HepG2 (cell line): ENCODE measurements around the gene ANTKMT. TPM values are rescaled to one million over a fixed set of nuclear protein-coding genes. Genes with fewer than 3 reads are reported as not detected.

ENCODE experiments used
- AGO1 ChIP-seq: fragments of 200-400 bp; formaldehyde crosslinking; IDR thresholded peaks from 2 replicates; pipeline ENCODE4 v1.6.1; 2017; ENCODE audit warnings: mild to moderate bottlenecking, low read depth, low read length, moderate library complexity; ENCODE audit not compliant: poor library complexity, severe bottlenecking
- CBFB ChIP-seq: sonication (generic); formaldehyde crosslinking; IDR thresholded peaks from 2 replicates; pipeline ENCODE4 v1.4.0; 2020; ENCODE audit warnings: missing genetic modification reagents
- CBX5 ChIP-seq: sonication (generic); formaldehyde crosslinking; IDR thresholded peaks from 2 replicates; pipeline ENCODE4 v1.4.0; 2020; ENCODE audit warnings: missing genetic modification reagents, borderline replicate concordance
- SKIL ChIP-seq: sonication (generic); formaldehyde crosslinking; IDR thresholded peaks from 2 replicates; pipeline ENCODE4 v1.8.0; 2022; ENCODE audit warnings: missing genetic modification reagents, mild to moderate bottlenecking, moderate library complexity, borderline replicate concordance
- ZBTB38 ChIP-seq: sonication (generic); formaldehyde crosslinking; IDR thresholded peaks from 2 replicates; pipeline ENCODE4 v1.5.1; 2020; ENCODE audit warnings: mild to moderate bottlenecking, missing genetic modification reagents
- ZBTB46 ChIP-seq: sonication (generic); formaldehyde crosslinking; IDR thresholded peaks from 2 replicates; pipeline ENCODE4 v1.4.0; 2020; ENCODE audit warnings: mild to moderate bottlenecking, missing genetic modification reagents, borderline replicate concordance
- ZHX2 ChIP-seq, 2 experiments: sonication (generic) in 1 of 2; formaldehyde crosslinking in 1 of 2; IDR thresholded peaks; 2 replicates each; pipeline versions ENCODE4 v1.6.1 to v1.9.0; 2014 to 2022; ENCODE audit warnings: antibody characterized with exemption in 1 of 2, borderline replicate concordance in 1 of 2, inconsistent platforms in 1 of 2, low read depth in 1 of 2, missing genetic modification reagents in 1 of 2
- ZNF207 ChIP-seq: fragments of 450-650 bp; IDR thresholded peaks from 2 replicates; pipeline ENCODE4 v1.6.1; 2016; ENCODE audit warnings: antibody characterized with exemption, borderline replicate concordance
- ZNF354B ChIP-seq: sonication (generic); formaldehyde crosslinking; IDR thresholded peaks from 2 replicates; pipeline ENCODE4 v1.8.0; 2022; ENCODE audit warnings: mild to moderate bottlenecking, missing genetic modification reagents
- ZNF432 ChIP-seq: sonication (generic); formaldehyde crosslinking; IDR thresholded peaks from 2 replicates; pipeline ENCODE4 v1.5.0; 2020; ENCODE audit warnings: missing genetic modification reagents, mild to moderate bottlenecking, borderline replicate concordance
- ZNF468 ChIP-seq: sonication (generic); formaldehyde crosslinking; IDR thresholded peaks from 2 replicates; pipeline ENCODE4 v1.8.0; 2022; ENCODE audit warnings: mild to moderate bottlenecking, moderate library complexity, missing genetic modification reagents
- ZNF639 ChIP-seq: conservative IDR thresholded peaks from 2 replicates; pipeline ENCODE4 v1.6.1; 2018; ENCODE audit warnings: missing genetic modification reagents
- ZZZ3 ChIP-seq: sonication (generic); formaldehyde crosslinking; IDR thresholded peaks from 2 replicates; pipeline ENCODE4 v1.4.0; 2020; ENCODE audit warnings: missing genetic modification reagents, mild to moderate bottlenecking, borderline replicate concordance
- polyA plus RNA-seq, 8 experiments: library from polyadenylated mRNA; depleted of rRNA in 3 of 8; stranded (reverse) in 7 of 8; unstranded in 1 of 8; fragments of >200 nt; fragmentation: Illumina TruSeq in 4 of 8; extraction: Trizol in 4 of 8; gene quantifications; 2 replicates each; pipeline versions ENCODE4 v1.2.1 to v1.2.3, GENCODE V29; 2011 to 2016; ENCODE audit warnings: low read depth in 4 of 8, missing spikeins in 1 of 8, mixed read lengths in 1 of 8; ENCODE audit not compliant: insufficient read depth in 1 of 8
- total RNA-seq, 5 experiments: library from RNA; depleted of rRNA; stranded (reverse); fragments of >200 nt; fragmentation: Illumina TruSeq; extraction: Trizol; gene quantifications; 2 replicates each; pipeline ENCODE4 v1.2.3, GENCODE V29; 2016; ENCODE audit warnings: low read depth in 1 of 5
- TF ChIP-seq, protein P1 (sequence below): IDR thresholded peaks from 2 replicates; pipeline ENCODE4 v1.6.1; 2016; ENCODE audit warnings: missing genetic modification reagents, missing compliant biosample characterization
- TF ChIP-seq, protein P2 (sequence below): sonication (generic); formaldehyde crosslinking; IDR thresholded peaks from 2 replicates; pipeline ENCODE4 v1.8.1; 2022; ENCODE audit warnings: mild to moderate bottlenecking, missing genetic modification reagents

ANTKMT gene
- total and polyA plus RNA-seq, 2 of the 13 experiments (the other 11 are each of a cell fraction or from before 2014, with no cell fraction given), result 7.5 to 47.8 TPM

- TF ChIP-seq ZNF639 (CRISPR knock-in tag) (no peak), ZHX2 (IDR thresholded peaks at IDR 0.05; ENCODE audit: low read depth) (no peak), ZHX2 (CRISPR knock-in tag; IDR thresholded peaks at IDR 0.05; ENCODE audit: borderline replicate concordance) (0 out of 2 replicates have a peak, but pooled peaks have one; percentile 11), ZBTB38 (CRISPR knock-in tag) (peak; percentile 23; the same call in 1 of the 2 replicates), ZNF354B (CRISPR knock-in tag) (no peak), CBX5 (CRISPR knock-in tag) (no peak), ZNF207 (no peak), ZNF432 (CRISPR knock-in tag) (no peak), ZNF468 (CRISPR knock-in tag) (0 out of 2 replicates have a peak, but pooled peaks have one; percentile 20), CBFB (CRISPR knock-in tag) (no peak), AGO1 (peak; percentile 5), SKIL (CRISPR knock-in tag) (no peak), ZBTB46 (CRISPR knock-in tag) (no peak), ZZZ3 (CRISPR knock-in tag) (no peak)
- TF ChIP-seq, protein P1, sequence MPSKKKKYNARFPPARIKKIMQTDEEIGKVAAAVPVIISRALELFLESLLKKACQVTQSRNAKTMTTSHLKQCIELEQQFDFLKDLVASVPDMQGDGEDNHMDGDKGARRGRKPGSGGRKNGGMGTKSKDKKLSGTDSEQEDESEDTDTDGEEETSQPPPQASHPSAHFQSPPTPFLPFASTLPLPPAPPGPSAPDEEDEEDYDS (CRISPR knock-in tag), result peak; percentile 5; the same call in 1 of the 2 replicates
- TF ChIP-seq, protein P2, sequence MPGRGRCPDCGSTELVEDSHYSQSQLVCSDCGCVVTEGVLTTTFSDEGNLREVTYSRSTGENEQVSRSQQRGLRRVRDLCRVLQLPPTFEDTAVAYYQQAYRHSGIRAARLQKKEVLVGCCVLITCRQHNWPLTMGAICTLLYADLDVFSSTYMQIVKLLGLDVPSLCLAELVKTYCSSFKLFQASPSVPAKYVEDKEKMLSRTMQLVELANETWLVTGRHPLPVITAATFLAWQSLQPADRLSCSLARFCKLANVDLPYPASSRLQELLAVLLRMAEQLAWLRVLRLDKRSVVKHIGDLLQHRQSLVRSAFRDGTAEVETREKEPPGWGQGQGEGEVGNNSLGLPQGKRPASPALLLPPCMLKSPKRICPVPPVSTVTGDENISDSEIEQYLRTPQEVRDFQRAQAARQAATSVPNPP (CRISPR knock-in tag), result no peak
These were observed 1.0 kb upstream of the ANTKMT start (continued) for GRCh38 chr16:719815-720446.
